HG03565 (cell line): ENCODE data around the gene CMIP.
"Not testable (repeated sequence)": the region's sequence is repeated elsewhere in the genome, so short reads cannot be mapped to it uniquely, and the experiment has no call there.

ENCODE experiments used
- ATAC-seq: cut with Tn5 transposase; IDR thresholded peaks from one replicate; pipeline ENCODE4 v1.9.1; 2021; ENCODE audit warnings: mild to moderate bottlenecking, moderate library complexity; ENCODE audit not compliant: unreplicated experiment

The CMIP gene

DNA sequence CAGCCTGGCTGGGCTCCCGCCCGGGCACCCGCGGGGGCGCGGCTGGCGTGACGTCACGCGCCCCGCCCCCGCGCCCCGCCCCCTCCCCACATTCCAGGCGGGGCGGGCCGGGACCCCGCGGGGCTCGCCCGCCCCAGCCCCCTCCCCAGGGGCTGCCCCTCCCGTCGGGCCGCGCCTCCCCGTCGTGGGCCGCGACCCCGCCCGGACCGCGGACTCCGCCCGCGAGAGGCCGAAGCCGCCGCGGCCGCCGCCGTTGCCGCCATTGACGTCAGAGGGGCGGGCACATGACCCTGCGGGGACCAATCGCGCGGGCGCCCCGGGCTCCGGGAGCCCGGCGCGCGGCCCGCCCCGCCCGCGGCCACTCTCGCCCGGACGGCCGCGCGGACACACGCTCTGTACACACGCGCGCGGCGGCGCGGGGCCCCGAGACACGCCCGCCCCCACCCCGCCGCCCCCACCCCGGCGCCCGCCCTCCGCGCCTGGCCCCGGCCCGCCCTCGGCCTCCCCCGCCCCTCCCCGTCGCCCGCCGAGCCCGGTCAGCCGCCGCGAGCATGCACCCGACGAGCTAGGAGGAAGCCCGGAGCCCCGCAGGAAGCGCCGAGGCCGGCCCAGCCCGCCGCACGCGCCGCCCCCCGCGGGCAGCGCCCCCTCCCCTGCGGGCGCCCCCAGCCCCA is at the start of gene CMIP:
Gene CMIP (plus strand): TSS at position 361 of the 674 bp plus-strand sequence.
- ATAC-seq = peak; percentile 67

DNA sequence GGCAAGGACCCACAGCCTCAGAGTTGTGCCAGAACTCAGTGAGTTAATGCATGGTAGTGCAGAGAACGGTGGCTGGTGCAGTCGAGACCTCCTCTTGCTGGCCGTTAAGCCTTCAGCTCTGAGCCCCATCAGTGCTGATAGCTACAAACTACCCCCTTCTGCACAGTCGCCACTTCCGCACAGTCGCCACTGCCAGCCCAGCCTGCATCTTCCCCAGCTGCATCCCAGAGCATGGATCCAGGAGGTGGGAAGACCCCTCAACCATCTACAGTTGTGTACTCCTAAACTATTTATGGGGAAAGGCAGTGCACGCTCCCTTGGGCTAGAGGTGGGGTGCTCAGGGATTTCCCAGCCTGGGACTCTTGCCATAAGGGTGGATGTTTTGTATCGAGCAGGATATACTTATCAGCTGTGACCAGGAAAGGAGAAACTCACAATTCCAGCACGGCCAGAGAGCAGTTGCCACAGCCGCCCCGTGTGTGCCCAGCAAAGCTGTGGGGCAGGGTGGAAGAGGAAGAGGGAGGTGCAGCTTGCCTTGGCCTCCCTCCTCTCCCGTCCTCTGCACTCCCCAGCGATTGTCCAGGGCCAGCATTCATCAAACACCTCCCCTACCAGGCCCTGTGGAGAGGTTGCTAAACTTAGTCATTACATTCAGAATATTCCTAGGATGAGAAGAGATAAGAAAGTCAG is 49.5 kb upstream of the CMIP start:
- no peak for ATAC-seq

DNA sequence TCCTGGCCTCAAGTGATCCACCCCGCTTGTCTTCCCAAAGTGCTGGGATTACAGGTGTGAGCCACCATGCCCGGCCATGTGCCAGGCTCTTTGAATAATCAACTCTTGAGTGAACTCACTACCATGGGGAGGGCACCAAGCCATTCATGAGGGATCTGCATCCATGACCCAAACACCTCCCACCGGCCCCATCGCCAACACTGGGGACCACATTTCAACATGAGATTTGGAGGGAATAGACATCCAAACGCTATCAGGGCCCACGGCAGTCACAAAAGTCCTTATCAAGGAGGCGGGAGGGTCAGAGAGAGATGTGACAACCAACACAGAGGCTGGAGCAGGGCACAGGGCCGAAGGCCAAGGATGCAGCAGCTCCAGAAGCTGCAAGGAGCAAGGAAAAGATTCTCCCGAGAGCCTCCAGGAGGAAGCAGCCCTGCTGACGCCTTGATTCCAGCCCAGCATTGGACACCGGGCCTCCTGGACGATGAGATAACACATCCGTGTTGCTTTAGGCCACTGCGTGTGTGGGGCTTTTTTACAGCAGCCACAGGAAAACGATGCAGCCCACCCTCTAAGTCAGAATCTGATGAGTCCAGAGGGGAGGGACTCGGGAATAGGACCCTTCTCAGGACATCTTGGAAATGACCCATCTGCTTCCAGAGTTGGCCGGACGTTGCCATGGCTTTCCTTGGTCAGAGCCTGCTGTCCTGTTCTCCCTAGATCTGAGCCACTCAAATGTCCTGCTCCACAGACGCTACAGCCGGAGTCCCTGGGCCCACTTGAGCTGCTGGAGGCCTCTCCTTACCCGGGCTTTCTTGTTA is 47.3 kb upstream of the CMIP start:
- no peak for ATAC-seq

DNA sequence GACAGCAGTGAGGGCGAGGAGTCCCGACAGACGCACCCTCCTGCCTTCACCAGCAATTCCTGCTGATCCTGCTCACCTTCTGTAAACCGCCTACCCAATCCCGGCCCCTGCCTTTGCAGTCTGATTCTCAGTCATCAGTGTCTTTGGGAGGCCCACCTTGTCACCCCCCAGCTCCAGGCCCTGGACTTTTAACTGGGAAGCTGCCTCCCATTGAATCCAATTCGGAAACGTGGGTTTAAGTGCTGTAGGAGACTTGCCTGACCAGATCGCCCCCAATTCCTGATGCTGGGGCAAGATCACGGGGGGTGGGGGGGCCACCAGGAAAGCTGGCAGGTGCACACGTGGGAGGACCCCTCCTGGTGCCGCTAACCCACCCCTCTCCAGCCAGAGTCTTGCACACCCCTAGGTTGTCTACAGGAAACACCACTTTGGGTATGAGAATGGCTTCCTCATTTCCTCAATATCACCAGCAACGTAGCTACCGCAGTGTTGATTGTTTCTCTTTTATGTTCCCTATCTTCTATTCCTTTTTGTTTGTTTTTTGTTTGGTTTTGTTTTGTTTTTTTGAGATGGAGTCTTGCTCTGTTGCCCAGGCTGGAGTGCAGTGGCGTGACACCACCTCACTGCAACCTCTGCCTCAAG is 46.6 kb upstream of the CMIP start:
- ATAC-seq = no peak

DNA sequence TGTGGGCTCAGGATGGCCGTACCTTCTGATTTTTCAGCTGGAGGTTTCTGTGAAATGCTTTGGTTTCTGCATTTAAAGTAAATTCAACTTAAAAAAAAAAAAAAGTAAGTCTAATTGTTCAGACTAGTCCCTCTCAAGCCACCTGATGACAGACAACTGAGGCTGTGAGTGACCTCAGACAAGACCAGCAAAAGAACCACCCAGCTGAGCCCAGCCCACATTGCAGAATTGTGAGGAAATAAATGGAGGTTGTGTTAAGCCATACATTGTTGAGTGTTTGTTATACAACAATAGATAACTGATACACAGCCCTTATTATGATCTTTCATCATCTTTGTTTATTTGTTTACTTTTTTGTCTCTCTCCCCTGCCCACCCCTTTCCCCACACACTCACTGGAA is 44.7 kb upstream of the CMIP start:
- no peak for ATAC-seq

DNA sequence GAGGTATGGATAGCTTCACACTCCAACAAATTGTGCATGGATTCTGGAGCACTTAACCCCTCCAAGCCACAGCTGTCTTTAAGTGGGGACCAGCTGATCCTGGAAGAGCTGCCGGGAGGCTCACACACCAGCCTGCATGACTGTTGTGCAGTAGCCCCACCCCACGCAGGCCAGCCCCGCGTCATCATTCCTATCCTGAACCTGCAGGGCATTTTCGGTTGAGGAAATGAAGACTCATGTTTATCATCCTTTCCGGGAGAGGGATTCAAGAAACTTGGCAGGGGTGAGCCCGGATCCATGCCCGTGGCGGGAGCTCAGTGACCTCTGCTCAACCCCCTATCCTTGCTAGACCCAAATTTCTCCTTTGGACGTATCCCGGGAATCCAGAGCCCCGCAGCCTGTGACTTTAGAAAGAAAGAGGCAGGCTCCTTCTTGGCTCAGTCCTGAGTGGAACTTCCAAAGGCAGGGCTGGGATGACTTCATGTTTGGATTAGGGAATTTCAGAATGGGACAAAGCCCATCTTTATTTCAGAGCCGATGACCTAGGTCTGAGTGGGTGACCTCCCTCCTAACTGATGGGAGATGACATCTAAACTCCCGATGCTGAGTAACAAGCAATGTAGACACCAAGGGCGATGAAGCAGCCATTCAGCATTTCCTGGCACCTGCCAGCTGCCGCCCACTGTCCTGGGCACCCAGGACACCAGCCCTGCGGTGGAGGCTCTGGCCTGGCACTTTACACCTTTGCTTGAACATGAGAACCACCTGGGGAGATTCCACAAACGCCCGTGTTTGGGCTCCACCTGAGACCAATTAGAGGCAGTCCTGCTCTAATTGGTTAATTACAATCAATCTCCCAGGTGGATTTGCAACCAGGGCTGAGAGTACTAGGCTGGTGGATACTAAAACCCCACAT is 43.3 kb upstream of the CMIP start:
- ATAC-seq = no peak

DNA sequence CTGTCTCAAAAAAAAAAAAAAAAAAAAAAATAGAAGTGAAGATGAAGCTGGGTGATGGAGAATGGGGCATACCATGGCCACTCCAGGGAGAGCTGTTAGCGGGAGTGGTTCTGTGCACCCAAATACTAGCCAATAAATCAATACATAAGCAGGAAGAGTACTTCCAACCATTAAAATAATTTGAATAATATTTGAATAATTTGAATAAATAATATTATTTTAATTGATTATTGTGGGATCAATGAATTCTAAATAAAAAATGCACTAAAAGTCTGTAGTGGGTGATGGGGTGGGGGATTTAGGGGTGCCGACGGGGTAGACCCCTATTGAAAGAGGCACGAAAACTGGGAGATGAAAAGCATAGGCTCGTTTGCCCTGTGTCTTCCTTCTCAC is 41.4 kb upstream of the CMIP start:
- no peak for ATAC-seq

DNA sequence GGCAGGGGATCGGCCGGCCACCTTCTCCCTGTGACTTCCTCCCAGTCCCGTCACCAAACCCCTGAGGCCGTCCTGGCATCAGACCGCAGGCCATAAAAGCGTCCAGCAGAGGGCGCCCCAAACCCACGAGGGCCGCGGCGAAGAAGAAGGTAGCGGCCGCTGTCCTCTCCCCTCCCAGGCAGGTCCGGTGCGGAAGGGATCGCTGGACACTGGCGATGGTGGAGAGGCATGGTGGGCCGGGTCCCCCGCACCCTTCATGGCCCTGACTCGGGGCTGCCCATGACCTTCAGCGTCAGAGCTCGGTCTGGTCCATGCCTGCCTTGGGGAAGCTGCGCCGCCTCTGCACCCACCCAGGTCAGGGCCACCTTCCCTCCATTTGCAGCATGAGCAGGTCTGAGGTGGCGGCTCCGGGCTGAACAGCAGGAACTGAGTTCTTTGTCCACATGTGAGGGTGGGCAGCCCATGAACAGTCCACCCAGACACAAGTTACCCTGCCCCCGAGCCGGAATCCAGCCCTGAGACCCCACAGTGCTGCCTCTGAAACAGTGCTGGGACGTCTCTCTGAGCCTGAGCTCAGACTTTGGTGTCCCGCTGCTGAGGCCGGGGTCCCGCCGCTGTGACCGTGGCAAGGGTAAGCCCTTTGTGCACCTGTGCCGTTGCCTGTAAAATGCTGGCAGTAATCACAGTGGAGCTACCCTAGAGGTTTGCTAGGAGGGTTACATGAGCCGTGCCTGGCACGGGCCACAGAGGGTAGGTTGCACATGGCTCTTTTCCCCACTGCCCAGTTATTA is 40.8 kb upstream of the CMIP start:
- peak; percentile 43 for ATAC-seq

DNA sequence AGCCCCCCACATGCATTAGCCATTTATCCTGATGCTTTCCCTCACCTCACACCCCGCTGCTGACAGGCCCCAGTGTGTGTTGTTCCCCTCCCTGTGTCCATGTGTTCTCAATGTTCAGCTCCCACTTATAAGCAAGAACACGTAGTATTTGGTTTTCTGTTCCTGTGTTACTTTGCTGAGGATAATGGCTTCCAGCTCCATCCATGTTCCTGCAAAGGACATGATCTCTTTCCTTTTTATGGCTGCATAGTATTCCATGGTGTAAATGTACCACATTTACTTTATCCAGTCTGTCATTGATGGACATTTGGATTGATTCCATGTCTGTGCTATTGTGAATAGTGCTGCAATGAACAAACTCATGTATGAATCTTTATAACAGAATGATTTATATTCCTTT is 39.6 kb upstream of the CMIP start:
- not testable (repeated sequence) for ATAC-seq

DNA sequence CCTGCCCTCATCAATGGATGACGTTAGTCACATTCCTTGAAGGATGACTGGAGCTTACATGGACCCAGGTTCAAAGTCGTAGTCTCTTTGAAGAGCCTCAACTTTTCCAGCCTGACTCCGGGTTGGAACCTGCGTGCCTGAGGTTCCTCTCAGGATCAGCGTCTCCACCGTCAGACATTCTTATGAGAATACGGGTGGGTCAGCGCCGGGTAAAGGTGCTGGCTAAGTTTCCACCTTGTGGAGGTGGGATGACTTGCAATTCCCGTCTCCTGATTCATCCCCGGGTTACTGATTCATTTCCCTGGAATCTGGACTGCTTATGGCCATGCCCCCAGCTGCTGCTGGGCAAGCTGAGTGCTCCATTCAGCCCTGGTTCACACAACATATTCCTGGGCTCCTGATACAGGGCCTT is 38.9 kb upstream of the CMIP start:
- ATAC-seq = no peak

DNA sequence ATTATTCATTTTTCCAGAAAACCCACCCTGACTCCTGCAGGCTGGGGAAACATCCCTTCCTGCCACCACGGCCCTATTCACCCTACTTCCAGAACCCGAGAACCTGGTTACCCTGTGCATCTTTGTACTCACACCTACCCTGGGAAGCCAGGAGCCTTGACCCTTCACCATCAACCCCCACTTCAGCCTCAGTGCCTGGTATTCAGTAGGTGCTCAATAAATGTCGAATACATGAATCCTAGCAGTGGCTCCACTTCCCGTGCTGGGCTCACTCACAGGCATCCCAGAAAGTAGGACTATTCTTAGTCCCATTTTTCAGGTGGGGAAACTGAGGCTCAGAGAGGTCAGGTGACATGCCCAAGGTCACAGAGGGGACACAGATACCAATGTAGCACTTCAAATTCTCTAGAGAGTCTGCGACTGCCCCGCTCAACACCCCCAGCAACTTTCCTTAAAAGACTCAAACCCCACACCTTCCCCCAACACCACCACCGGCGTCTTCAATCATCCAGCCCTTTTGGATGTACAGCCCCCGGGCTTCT is 36.1 kb upstream of the CMIP start:
- no peak for ATAC-seq

DNA sequence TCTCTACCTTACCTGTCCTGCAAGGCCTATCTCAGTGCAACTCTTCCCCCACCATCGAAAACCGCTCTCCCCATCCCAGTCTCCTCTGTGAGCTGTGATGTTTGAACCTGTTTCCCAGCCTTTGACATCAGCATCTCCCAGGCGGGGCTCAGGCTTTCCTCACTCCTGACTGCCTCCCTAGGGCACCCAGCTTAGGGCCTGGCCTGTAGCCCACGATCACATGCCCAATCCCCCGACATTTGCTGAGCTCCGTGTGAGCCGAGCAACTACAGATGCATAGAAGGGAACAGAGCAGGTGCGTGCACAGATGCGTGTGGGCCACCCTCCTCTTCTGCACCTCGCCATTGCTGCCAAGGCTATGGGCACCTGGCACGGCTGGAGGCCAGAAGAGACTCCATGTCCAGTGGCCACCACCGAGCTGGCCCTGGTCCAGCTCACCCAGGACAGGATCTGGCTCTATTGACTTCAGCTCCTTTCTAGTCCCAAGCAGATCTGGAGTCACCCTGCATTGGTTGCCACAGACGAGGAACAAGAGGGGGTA is 35.5 kb upstream of the CMIP start:
- no peak for ATAC-seq

DNA sequence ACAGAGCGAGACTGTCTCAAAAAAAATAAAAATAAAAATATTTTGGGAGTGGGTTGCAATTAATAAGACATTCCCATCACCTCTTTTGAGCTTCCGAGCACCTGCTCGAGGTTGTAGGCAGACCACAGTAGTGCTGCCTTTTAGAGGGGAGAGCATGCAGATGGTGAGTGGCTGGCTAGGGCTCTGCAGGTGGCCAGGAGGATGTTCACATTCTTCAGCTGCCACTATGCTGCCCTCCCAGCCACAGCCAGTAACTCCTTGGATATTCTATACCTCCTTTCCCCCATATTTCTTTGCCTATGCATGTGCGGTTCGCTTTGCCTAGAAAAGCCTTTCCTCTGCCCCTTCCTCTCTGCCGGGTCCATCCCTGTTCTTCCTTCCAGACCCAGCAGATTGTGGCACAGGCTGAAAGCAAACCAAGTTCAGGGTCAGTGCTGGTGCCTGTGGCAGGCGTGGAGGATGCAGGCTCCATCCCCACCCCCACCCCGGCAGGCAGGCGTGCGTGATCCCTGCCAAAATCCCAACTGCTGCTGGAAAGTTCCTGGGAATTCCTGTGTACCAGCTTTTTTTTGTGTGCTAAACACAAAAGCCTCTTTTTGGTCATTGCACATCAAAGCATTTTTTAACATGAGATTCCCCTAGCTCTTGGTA is 33.8 kb upstream of the CMIP start:
- ATAC-seq = no peak

DNA sequence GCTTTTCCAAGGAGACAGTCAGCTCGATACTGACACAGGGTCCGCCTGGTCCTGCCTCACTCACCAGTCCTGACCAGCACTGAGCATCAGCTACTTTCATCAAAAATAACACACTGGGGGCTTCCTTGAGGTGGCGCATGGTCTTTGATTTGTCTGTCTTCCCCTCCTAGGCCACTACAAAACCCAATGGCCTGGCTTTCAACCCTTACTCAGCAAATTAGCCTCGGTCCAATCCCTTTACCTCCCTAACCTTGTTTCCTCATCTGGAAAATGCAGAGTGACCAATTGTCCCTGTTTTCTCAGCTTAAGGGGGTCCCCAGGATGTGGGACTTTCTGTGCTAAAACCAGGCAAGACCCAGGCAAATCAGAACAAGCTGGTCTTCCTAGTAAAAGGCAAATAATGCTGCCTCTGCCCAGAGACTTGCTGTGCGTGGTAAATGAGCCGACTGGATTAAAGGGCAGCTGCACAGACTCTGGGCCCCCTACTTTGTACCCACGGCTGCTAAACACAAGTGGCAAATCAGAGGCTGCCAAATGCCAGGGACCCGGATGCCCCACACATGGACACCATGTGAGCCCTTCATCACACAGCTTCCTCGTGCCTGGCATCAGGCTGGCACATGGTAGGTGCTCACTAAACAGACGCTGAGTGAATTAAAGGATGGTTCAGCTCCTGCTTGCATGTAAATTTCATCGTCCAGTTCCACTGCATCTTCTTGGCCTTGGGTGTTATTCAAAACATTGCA is 31.2 kb upstream of the CMIP start:
- no peak for ATAC-seq

DNA sequence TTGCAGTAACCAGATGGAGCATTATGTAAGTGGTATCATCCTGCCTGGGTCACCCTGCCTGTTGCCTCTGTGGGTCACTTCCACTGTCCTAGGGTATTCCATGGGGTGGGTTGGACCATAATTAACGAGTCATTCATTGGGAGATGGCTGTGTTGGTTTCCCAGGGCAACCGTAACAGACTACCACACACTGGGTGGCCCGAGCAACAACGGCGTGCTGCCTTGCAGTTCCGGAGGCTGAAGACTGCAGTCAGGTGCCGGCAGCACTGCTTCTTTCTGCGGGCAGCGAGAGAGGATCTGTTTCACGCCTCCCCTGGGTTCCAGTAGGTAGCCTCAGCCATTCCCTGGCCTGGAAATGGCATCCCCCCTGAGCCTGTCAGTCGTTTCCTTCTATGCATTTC is 28.9 kb upstream of the CMIP start:
- no peak for ATAC-seq

DNA sequence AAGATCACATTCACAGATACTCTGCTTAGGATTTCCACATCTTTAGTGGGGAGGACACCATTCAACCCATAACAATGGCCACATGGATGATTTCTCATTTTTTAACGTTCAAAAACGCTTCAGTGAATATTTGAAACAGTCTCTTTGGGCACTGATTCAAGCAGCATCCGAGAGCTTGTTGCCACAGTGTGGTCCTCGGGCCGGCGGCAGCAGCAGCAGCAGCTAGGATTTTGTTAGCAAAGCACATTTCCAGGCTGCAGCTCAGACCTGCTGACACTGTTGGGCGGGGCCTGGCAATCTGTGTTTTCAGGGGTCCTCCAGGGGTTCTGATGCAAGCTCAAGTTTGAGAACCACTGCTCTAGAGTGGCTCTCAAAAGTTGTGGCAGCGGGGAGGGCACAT is 27.9 kb upstream of the CMIP start:
- no peak for ATAC-seq

DNA sequence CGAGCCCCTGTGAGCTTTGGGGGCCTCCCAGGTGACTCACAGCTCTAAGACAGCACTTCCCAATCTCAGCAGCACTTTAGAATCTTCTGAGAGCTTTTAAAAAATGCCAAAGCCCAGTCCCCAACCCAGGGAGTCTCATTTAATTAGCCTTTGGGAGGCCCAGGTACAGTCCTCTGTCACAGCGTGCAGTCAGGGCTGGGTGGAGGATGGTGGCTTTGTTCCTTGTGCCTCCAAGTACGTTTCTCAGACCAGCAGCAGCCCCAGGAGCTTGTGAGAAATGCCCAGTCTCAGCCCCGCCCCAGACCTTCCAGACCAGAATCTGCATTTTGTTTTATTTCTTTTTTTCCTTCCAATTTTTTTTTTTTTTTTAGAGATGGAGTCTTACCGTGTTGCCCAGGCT is 27.4 kb upstream of the CMIP start:
- no peak for ATAC-seq

DNA sequence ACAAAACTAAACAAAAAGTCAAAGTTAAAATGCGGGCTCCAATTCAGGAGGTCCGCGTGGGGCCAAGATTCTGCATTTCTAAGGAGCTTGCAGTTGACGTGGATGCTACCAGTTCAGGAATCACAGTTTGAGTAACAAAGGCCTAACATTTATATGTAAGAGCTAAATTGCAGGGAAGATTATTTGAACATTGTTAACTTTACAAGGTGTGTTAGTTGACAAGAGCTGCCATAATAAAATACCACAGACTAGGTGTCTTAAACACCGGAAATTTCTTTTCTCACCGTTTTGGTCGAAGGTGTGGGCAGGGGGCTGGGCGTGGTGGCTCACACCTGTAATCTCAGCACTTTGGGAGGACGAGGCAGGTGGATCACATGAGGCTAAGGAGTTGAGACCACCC is 24.8 kb upstream of the CMIP start:
- no peak for ATAC-seq
